Nephron (organoid): Measurements from ENCODE around the gene CNOT1.

Experiments used
- H3K27ac Mint-ChIP-seq, 3 experiments: 2 replicates each; pipeline ENCODE4 v1.8.0; 2020; ENCODE audit warnings: mixed read lengths in 3 of 3, mild to moderate bottlenecking in 2 of 3, moderate library complexity in 1 of 3
- H3K27me3 Mint-ChIP-seq: 2 replicates; pipeline ENCODE4 v1.8.0; 2021; ENCODE audit warnings: low read depth, mild to moderate bottlenecking, moderate library complexity, mixed read lengths
- H3K36me3 Mint-ChIP-seq: 2 replicates; pipeline ENCODE4 v1.8.0; 2020; ENCODE audit warnings: low read depth, mixed read lengths
- H3K4me1 Mint-ChIP-seq: 2 replicates; pipeline ENCODE4 v1.8.0; 2020; ENCODE audit warnings: mixed read lengths
- H3K4me3 Mint-ChIP-seq, 3 experiments: 2 replicates each; pipeline ENCODE4 v1.8.0; 2020; ENCODE audit warnings: mild to moderate bottlenecking in 3 of 3, mixed read lengths in 3 of 3, moderate library complexity in 2 of 3
- H3K9me3 Mint-ChIP-seq: 2 replicates; pipeline ENCODE4 v1.8.0; 2020; ENCODE audit warnings: mixed read lengths
- TF ChIP-seq, protein P1 (sequence below), 3 experiments: fragments of 200-600 bp; sonication (generic); IDR thresholded peaks; one replicate each; pipeline ENCODE4 v1.5.0; 2021; ENCODE audit warnings: antibody characterized with exemption in 3 of 3; ENCODE audit not compliant: unreplicated experiment in 3 of 3

The CNOT1 gene

DNA sequence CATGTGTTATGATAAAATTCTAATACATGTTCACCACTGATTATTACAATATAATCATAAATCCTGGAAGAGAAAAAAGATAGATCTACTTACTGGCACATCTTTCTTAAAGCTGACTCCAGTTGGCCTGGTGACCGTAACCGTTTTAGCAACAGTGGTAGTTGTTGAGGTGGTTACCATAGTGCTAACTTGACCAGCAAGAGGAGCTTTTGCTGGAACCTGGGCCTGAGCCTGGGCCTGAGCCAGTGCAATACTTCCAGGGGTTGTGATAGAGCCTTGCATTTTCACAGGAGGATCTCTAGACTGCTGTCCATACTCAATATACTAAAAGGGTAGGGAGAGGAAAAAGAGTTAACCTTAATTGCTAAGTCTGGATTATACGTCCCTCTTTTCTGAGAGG, 78.1 kb downstream of the CNOT1 start:
- Mint-ChIP-seq H3K36me3 (peaks cover 83% of the 10 kb centered on the region), H3K27me3 (no peaks in the 10 kb centered on the region), H3K4me3 (no peak overlapping the region), H3K9me3 (no peaks in the 10 kb centered on the region), H3K4me1 (no peaks in the 10 kb centered on the region), H3K27ac (no peak overlapping the region)
- TF ChIP-seq, protein P1, sequence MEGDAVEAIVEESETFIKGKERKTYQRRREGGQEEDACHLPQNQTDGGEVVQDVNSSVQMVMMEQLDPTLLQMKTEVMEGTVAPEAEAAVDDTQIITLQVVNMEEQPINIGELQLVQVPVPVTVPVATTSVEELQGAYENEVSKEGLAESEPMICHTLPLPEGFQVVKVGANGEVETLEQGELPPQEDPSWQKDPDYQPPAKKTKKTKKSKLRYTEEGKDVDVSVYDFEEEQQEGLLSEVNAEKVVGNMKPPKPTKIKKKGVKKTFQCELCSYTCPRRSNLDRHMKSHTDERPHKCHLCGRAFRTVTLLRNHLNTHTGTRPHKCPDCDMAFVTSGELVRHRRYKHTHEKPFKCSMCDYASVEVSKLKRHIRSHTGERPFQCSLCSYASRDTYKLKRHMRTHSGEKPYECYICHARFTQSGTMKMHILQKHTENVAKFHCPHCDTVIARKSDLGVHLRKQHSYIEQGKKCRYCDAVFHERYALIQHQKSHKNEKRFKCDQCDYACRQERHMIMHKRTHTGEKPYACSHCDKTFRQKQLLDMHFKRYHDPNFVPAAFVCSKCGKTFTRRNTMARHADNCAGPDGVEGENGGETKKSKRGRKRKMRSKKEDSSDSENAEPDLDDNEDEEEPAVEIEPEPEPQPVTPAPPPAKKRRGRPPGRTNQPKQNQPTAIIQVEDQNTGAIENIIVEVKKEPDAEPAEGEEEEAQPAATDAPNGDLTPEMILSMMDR (IDR thresholded peaks at IDR 0.05; ENCODE audit: unreplicated experiment in 3 of 3), result no peak

DNA sequence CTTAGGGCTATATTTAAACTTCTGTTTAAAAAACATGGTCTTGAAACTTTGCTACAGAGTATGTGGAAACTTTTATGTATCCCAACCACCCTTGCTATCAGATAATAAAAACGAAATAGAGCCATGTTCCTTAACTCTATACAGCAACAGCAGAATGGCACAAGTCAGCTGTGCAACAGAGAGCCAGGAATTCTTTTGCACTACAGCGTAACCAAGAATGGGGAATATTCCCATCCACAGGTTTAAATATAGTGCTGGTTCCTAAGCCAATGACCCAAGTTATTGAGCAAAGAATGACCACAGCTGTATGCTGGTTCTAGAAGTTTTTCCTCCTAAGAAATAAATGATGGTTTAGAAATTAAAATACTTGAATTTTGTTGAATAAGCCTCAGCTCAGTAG, 81.2 kb downstream of the CNOT1 start:
- no peaks in the 10 kb centered on the region for H3K4me1 Mint-ChIP-seq
- H3K9me3 Mint-ChIP-seq, result no peaks in the 10 kb centered on the region
- no peak overlapping the region for H3K4me3 Mint-ChIP-seq
- peaks cover 83% of the 10 kb centered on the region for H3K36me3 Mint-ChIP-seq
- TF ChIP-seq, protein P1 (IDR thresholded peaks at IDR 0.05; ENCODE audit: unreplicated experiment in 3 of 3), result no peak
- no peak overlapping the region for H3K27ac Mint-ChIP-seq
- no peaks in the 10 kb centered on the region for H3K27me3 Mint-ChIP-seq

DNA sequence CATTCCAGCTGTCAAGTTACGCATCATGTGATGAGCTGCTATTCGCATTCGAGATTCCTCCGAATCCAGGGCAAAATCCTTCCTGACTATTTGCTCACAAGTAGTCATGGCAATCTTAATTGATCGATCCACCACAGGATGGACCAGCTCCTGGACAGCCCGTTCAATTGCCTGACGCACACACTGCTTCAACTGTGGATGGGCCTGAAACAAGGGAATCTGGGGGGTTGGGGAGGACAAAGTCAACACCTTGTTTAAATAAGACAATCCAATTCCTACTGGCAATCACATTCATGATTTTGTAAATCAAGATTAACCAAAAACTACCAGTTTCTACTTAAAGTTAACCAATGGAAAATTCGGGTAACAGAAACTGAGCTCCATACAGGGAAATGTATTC, 85.9 kb downstream of the CNOT1 start:
- no peaks in the 10 kb centered on the region for H3K9me3 Mint-ChIP-seq
- peaks cover 84% of the 10 kb centered on the region for H3K36me3 Mint-ChIP-seq
- H3K4me3 Mint-ChIP-seq, result no peak overlapping the region
- TF ChIP-seq, protein P1 (IDR thresholded peaks at IDR 0.05; ENCODE audit: unreplicated experiment in 3 of 3), result no peak
- no peaks in the 10 kb centered on the region for H3K4me1 Mint-ChIP-seq
- H3K27ac Mint-ChIP-seq, result no peak overlapping the region
- H3K27me3 Mint-ChIP-seq, result no peaks in the 10 kb centered on the region

DNA sequence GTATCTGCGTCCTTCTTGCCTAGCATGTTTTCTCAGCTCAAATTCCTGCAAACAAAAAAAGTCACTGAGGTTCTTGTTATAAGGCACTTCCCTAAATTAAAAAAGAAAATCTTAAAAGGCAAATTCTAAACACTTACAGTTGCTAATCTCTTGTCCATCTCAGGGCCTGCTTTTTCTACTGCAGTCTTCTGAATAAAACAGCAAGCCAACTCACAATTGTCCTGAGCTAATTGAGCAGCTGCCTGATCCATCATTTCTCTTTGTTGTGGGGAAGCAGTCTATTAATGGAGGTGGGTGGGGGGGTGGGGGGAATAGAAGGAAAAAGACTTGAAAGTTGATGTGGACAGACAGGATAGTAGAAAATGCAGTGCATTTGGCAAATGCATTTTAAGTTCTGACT, 87.3 kb downstream of the CNOT1 start:
- TF ChIP-seq, protein P1 (IDR thresholded peaks at IDR 0.05; ENCODE audit: unreplicated experiment in 3 of 3), result no peak
- no peaks in the 10 kb centered on the region for H3K27me3 Mint-ChIP-seq
- H3K4me1 Mint-ChIP-seq, result no peaks in the 10 kb centered on the region
- H3K27ac Mint-ChIP-seq, result no peak overlapping the region
- H3K9me3 Mint-ChIP-seq, result no peaks in the 10 kb centered on the region
- H3K36me3 Mint-ChIP-seq, result peaks cover 86% of the 10 kb centered on the region
- no peak overlapping the region for H3K4me3 Mint-ChIP-seq

DNA sequence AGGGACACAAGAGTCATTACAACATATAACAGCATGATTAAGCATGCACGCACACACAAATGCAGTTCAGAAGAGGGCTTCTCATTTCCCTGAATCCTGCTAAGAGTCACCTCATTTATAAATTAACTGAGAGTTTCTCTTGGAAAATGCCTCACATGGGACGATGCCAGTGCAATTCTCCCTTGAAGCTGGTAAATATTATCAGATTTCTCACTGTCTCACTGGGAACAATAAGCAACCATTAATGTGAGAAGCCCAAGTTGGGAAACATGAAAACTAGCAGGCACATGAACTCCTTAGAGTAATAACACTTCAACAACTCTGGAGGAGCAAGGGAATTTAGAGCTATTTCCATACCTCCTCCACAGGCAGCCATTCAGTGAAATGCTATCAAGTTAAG, 87.9 kb downstream of the CNOT1 start:
- H3K27me3 Mint-ChIP-seq, result no peaks in the 10 kb centered on the region
- no peaks in the 10 kb centered on the region for H3K9me3 Mint-ChIP-seq
- TF ChIP-seq, protein P1 (IDR thresholded peaks at IDR 0.05; ENCODE audit: unreplicated experiment in 3 of 3), result no peak
- H3K27ac Mint-ChIP-seq, result no peak overlapping the region
- H3K4me3 Mint-ChIP-seq, result no peak overlapping the region
- peaks cover 86% of the 10 kb centered on the region for H3K36me3 Mint-ChIP-seq
- no peaks in the 10 kb centered on the region for H3K4me1 Mint-ChIP-seq

DNA sequence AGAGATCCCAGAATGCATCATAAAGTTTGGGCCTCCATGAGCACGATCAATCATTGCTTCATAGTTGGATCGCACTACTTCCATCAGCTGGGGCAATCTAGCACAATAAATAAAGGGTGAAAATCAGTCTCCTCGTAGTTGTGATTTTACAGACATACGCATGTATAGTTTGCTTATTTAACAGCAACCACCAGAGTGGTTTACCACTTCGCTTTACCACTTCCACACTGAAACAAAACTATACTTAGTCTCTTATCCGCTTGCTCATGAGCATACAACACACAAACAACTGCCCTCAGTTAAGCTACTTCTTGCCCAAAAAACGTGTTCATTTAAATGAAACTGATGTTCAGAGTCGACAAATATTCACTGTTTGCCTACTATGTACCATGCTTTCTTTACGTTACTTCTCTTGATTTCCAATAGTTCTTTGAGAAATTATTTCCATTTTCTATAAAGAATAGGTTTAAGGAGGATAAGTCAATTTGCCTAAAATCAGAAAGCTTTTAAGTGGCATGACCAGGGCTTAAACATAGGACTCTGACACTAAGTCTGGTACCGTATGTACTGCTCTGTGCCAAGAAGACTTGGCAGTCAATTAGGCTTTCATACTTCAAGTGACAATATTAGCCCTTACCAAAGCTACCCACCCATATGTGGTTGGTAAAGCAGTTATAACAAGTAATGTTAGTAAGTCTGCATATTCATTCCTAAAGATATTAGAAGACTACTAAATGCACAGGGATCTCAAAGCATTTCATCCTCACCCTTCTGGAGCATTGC, 92.3 kb downstream of the CNOT1 start:
- TF ChIP-seq, protein P1 (IDR thresholded peaks at IDR 0.05; ENCODE audit: unreplicated experiment in 3 of 3), result no peak
- Mint-ChIP-seq H3K27ac (no peak overlapping the region), H3K4me1 (no peaks in the 10 kb centered on the region), H3K27me3 (no peaks in the 10 kb centered on the region), H3K4me3 (no peak overlapping the region), H3K9me3 (no peaks in the 10 kb centered on the region), H3K36me3 (peaks cover 82% of the 10 kb centered on the region)
